ACC112 (cell line): Measurements from ENCODE around the gene DESI2.
A peak's percentile ranks its signal among the peaks of the same experiment; 100 is the strongest.

ENCODE experiments used
- H2AFZ ChIP-seq: fragments of 200-600 bp; sonication (generic); one replicate; pipeline ENCODE4 v1.6.0; 2017; ENCODE audit warnings: antibody characterized with exemption, low read length; ENCODE audit not compliant: unreplicated experiment
- H3K27ac ChIP-seq: fragments of 200-600 bp; sonication (generic); 2 replicates; pipeline ENCODE4 v1.5.1; 2014; ENCODE audit warnings: low read depth, mild to moderate bottlenecking, antibody characterized with exemption, low read length, moderate library complexity
- H3K27me3 ChIP-seq: fragments of 200-600 bp; sonication (generic); 2 replicates; pipeline ENCODE4 v1.6.1; 2014; ENCODE audit warnings: mild to moderate bottlenecking, antibody characterized with exemption, low read length, moderate library complexity, mixed read lengths; ENCODE audit not compliant: insufficient read depth
- H3K36me3 ChIP-seq: fragments of 200-600 bp; sonication (generic); 2 replicates; pipeline ENCODE4 v1.6.1; 2016; ENCODE audit warnings: mild to moderate bottlenecking, antibody characterized with exemption, low read length, moderate library complexity, mixed read lengths; ENCODE audit not compliant: insufficient read depth
- H3K4me1 ChIP-seq: fragments of 200-600 bp; sonication (generic); one replicate; pipeline ENCODE4 v1.6.1; 2016; ENCODE audit warnings: low read length, mixed read lengths; ENCODE audit not compliant: insufficient read depth, unreplicated experiment, control insufficient read depth
- H3K4me3 ChIP-seq: fragments of 200-600 bp; sonication (generic); 2 replicates; pipeline ENCODE4 v1.5.1; 2014; ENCODE audit warnings: mild to moderate bottlenecking, low read depth, low read length
- H3K79me2 ChIP-seq: fragments of 200-600 bp; sonication (generic); one replicate; pipeline ENCODE4 v1.6.0; 2016; ENCODE audit warnings: low read length; ENCODE audit not compliant: control insufficient read depth, unreplicated experiment, insufficient read depth

DESI2 gene

DNA sequence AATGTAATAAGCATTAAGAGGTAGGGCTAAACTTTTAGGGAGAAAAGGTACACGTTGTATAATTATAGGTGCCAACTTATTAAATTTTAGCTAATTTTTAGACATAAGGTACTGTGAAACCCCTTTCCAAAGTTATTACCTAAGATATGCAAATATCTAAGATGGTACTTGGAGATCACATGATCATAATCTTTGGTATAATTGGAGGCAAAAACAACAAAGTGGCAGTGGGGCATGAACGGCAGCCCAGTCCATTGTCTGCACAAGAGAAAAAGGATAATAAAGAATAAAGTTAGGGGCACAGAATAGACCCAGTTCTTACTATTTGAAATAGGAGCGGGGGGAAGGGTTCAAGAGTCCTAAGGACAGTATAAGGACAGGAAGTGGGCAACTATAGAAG lies 51.2 kb downstream of the DESI2 start:
- H3K4me3 ChIP-seq: no peak overlapping the region
- no peaks in the 10 kb centered on the region for H3K79me2 ChIP-seq

DNA sequence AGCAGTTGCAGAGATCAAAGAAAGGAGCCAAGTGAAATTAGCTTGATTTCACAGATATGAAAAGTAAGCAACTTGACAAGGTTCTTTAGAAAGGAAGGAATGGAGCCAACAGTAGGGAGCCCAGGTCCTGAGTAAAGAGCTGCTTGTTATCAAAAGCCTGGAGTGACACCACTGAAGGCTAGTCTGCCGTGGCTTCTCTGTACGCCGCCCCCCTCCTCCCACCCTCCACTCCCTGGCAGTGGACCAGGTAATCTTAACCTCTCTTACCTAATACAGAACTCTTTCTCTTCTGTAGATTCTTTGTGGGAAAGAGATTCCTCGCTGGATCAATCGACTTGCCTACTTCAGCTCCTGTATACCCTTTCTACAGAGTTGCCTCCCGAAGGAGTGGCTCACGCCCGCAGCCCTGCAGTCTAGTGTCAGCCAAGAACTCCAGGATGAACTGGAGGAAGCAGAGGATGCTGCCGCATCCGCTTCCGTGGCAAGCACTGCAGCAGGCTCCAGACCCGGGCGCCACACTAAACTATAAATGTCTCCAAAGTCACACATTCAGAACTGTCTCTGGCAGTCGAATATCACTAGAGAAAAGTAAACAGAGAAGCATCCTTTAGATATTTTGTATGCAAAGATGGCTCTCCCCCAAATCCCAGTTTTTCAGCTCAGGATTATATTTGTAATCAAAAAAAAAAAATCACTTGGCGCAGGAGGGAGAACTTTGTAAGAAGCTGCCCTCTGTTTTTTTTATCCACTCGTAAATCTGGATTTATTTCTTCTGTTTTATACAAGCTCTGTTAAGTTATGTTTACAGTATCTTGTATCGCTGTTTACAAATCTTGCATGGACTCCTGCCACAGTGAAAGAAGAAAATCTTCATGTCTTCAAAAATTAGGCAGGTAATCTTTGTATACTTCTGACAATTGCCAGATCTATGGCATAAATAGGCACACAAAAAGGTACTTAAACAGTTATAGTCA lies 52.6 kb downstream of the DESI2 start:
- H3K4me3 ChIP-seq: no peak overlapping the region
- H3K4me1 ChIP-seq: no peaks in the 10 kb centered on the region
- H3K79me2 ChIP-seq: no peaks in the 10 kb centered on the region
- no peaks in the 10 kb centered on the region for H3K27me3 ChIP-seq
- no peak overlapping the region for H3K27ac ChIP-seq
- H2AFZ ChIP-seq: no peak overlapping the region
- peaks cover 17% of the 10 kb centered on the region for H3K36me3 ChIP-seq

More for the DNA sequence above, 51.2 kb downstream of the DESI2 start:
- H3K4me1 ChIP-seq: no peaks in the 10 kb centered on the region
- no peaks in the 10 kb centered on the region for H3K27me3 ChIP-seq
- no peak overlapping the region for H2AFZ ChIP-seq
- no peak overlapping the region for H3K27ac ChIP-seq
- peaks cover 26% of the 10 kb centered on the region for H3K36me3 ChIP-seq

- Histone ChIP-seq H3K36me3 (no peaks in the 10 kb centered on the region), H2AFZ (no peak overlapping the region), H3K4me3 (no peak overlapping the region), H3K27me3 (no peaks in the 10 kb centered on the region), H3K79me2 (no peaks in the 10 kb centered on the region), H3K4me1 (no peaks in the 10 kb centered on the region), H3K27ac (no peak overlapping the region)
Measured at GRCh38 chr1:244709076-244709475, 56.1 kb downstream of the DESI2 start.

- no peak overlapping the region for H2AFZ ChIP-seq
- H3K36me3 ChIP-seq: no peaks in the 10 kb centered on the region
- H3K27ac ChIP-seq: no peak overlapping the region
- no peaks in the 10 kb centered on the region for H3K4me1 ChIP-seq
- H3K4me3 ChIP-seq: no peak overlapping the region
- H3K79me2 ChIP-seq: no peaks in the 10 kb centered on the region
- H3K27me3 ChIP-seq: no peaks in the 10 kb centered on the region
Measured at GRCh38 chr1:244709476-244710368, 56.8 kb downstream of the DESI2 start.

GRCh38 chr1:244710474-244711062 lies 57.6 kb downstream of the DESI2 start:
- H3K27ac ChIP-seq: no peak overlapping the region
- H2AFZ ChIP-seq: no peak overlapping the region
- H3K27me3 ChIP-seq: no peaks in the 10 kb centered on the region
- H3K79me2 ChIP-seq: no peaks in the 10 kb centered on the region
- no peaks in the 10 kb centered on the region for H3K36me3 ChIP-seq
- no peaks in the 10 kb centered on the region for H3K4me1 ChIP-seq
- H3K4me3 ChIP-seq: no peak overlapping the region

GRCh38 chr1:244712669-244713068 lies 59.7 kb downstream of the DESI2 start:
- H2AFZ ChIP-seq: no peak overlapping the region
- H3K79me2 ChIP-seq: no peaks in the 10 kb centered on the region
- H3K27me3 ChIP-seq: no peaks in the 10 kb centered on the region
- no peaks in the 10 kb centered on the region for H3K4me1 ChIP-seq
- no peaks in the 10 kb centered on the region for H3K36me3 ChIP-seq
- H3K27ac ChIP-seq: no peak overlapping the region
- no peak overlapping the region for H3K4me3 ChIP-seq

DNA sequence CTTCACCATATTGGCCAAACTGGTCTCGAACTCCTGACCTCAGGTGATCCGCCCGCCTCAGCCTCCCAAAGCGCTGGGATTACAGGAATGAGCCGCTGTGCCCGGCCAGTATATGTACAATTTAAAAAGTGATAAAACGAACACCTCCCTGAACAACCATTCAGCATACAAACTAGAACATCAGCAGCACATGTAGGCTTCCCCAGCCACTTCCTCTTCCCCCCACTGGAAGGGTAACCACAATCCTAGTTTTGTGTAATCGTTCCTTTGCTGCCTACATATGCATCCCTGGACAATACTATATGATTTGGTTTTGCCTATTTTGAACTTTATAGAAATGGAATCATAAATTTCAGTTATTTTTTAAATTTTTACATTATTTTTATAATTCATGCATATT lies 60.4 kb downstream of the DESI2 start:
- no peak overlapping the region for H3K27ac ChIP-seq
- H3K36me3 ChIP-seq: no peaks in the 10 kb centered on the region
- H3K4me1 ChIP-seq: no peaks in the 10 kb centered on the region
- no peak overlapping the region for H3K4me3 ChIP-seq
- H3K27me3 ChIP-seq: no peaks in the 10 kb centered on the region
- H3K79me2 ChIP-seq: no peaks in the 10 kb centered on the region
- no peak overlapping the region for H2AFZ ChIP-seq

- Histone ChIP-seq H3K79me2 (no peaks in the 10 kb centered on the region), H3K4me1 (peaks cover 3% of the 10 kb centered on the region), H3K4me3 (no peak overlapping the region), H3K36me3 (no peaks in the 10 kb centered on the region), H3K27me3 (no peaks in the 10 kb centered on the region), H3K27ac (no peak overlapping the region), H2AFZ (no peak overlapping the region)
Measured at GRCh38 chr1:244727871-244728474, 75.0 kb downstream of the DESI2 start.

- Histone ChIP-seq H3K4me1 (peaks cover 3% of the 10 kb centered on the region), H2AFZ (peak overlapping the region; percentile 93), H3K79me2 (no peaks in the 10 kb centered on the region), H3K27me3 (no peaks in the 10 kb centered on the region), H3K36me3 (no peaks in the 10 kb centered on the region), H3K4me3 (peak overlapping the region; percentile 86), H3K27ac (no peak overlapping the region)
Measured at GRCh38 chr1:244730153-244730933, 77.4 kb downstream of the DESI2 start.
